ENCODE data around the gene VAMP1. TPM values are rescaled to one million over a fixed set of nuclear protein-coding genes. Genes with fewer than 3 reads are reported as not detected.

Gene VAMP1
- total RNA-seq, 5 donors from 2014 or later (not counting 1 experiment from before 2014, with no cell fraction given): 64.6 to 92.2 (median 75.8) TPM

DNA sequence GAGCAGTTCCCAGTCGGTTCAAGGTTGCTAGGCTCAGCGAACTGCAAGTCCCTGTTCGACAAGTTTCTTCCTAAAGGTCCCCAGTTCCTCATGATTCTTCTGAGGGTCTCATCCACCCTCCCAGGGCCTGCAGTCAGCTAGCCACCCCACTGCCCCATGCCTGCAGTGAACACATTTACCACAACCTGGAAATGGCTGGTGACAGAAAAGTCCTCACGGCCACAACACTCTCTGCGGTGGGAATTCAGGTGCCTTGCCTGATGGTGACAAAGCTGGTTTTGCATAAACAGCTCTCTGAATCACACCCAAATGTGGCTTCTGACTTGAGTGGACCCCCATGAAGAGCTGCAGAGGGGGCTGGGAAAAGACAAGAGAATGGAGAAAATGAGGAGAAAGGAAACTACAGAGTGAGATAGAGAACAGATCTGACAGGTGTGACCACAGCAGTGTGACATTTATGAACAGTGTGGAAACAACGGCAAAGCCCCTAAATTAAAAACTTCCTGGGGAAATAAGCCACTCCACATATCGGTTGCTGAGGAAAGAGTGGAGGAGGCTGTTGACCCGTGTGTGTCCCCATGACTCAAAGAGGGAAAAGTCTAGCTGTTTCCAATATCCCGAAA, 27.0 kb downstream of the VAMP1 start:
- peaks cover 0 to 11% of the 10 kb centered on the region in 2 donors for H3K36me3 ChIP-seq (ENCODE audit: control insufficient read depth in 2 of 2, extremely low read depth in 1 of 2, insufficient read depth in 1 of 2, low read length in 1 of 2)
- WGBS (ENCODE audit: insufficient coverage): 47% methylated on average over 5 of the region's 9 CpGs
- Mint-ChIP-seq H3K36me3 (peaks cover 14% of the 10 kb centered on the region), H3K27ac (peak overlapping the region; percentile 95 to 97), H3K27me3 (no peaks in the 10 kb centered on the region), H3K9me3 (no peaks in the 10 kb centered on the region), H3K4me1 (peaks cover 53 to 78% (median 69%) of the 10 kb centered on the region in 3 donors), H3K4me3 (peak overlapping the region; percentile 98 to 99 (median 99))
- DNase-seq (peak in 2 of 35 experiments; percentile 25 to 45), ATAC-seq (replicated peaks in 1 of 4) (peak in 2 of 4 experiments; percentile 15 to 17)
- H3K27ac ChIP-seq (ENCODE audit: low read length): peak overlapping the region; percentile 77
- H3K27me3 ChIP-seq (replicated peaks in 1 of 2; ENCODE audit: control insufficient read depth in 2 of 2, extremely low read depth in 1 of 2, insufficient read depth in 2 of 2, low read length in 1 of 2): no peaks in the 10 kb centered on the region
- POLR2A ChIA-PET: interaction anchor here (0.5 to 1.0 kb wide), 3 partner anchors 12 to 28 kb away, joined by 3 to 7 read pairs (median 4); no protein-coding TSS in a partner anchor
- no peaks in the 10 kb centered on the region for H3K9me3 ChIP-seq
- CTCF ChIA-PET: interaction anchor here (0.6 to 2.3 kb wide), 6 partner anchors 10 to 120 kb away, joined by 3 to 17 read pairs (median 3); partner anchors contain the start of gene VAMP1 (in 1 of the 2)
- peaks cover 28 to 48% of the 10 kb centered on the region in 2 experiments for H3K4me1 ChIP-seq (ENCODE audit: control insufficient read depth in 1 of 2, extremely low read depth in 1 of 2, insufficient read depth in 2 of 2, low read length in 2 of 2)
- no peak overlapping the region for H3K4me3 ChIP-seq (ENCODE audit: control insufficient read depth in 1 of 2, extremely low read depth in 1 of 2, low read length in 1 of 2)

DNA sequence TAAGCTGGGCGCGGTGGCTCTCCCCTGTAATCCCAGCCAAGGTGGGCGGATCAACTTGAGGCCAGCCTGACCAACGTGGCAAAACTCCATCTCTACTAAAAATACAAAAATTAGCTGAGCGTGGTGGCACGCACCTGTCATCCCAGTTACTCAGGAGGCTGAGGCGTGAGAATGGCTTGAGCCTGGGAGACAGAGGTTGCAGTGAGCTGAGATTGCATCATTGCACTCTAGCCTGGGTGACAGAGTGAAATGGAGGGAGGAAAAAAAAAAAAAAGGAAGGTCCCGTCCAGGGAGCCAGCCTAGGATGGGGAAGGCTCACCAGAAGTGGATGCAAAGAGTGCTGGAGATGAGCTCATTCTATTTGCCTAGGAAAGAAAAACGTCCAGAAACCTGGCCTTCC, 27.6 kb downstream of the VAMP1 start:
- no peaks in the 10 kb centered on the region for H3K9me3 Mint-ChIP-seq
- 74% methylated on average over 4 of the region's 9 CpGs for whole genome bisulfite sequencing (ENCODE audit: insufficient coverage)
- peaks cover 10% of the 10 kb centered on the region for H3K36me3 Mint-ChIP-seq
- Histone ChIP-seq H3K9me3 (no peaks in the 10 kb centered on the region), H3K36me3 (ENCODE audit: control insufficient read depth in 2 of 2, extremely low read depth in 1 of 2, insufficient read depth in 1 of 2, low read length in 1 of 2) (peaks cover 0 to 7% of the 10 kb centered on the region in 2 donors), H3K4me1 (ENCODE audit: control insufficient read depth in 1 of 2, extremely low read depth in 1 of 2, insufficient read depth in 2 of 2, low read length in 2 of 2) (peaks cover 23 to 43% of the 10 kb centered on the region in 2 experiments), H3K27ac (ENCODE audit: low read length) (peak overlapping the region; percentile 77), H3K27me3 (replicated peaks in 1 of 2; ENCODE audit: control insufficient read depth in 2 of 2, extremely low read depth in 1 of 2, insufficient read depth in 2 of 2, low read length in 1 of 2) (no peaks in the 10 kb centered on the region), H3K4me3 (ENCODE audit: control insufficient read depth in 1 of 2, extremely low read depth in 1 of 2, low read length in 1 of 2) (no peak overlapping the region)
- peak overlapping the region in 1 of 3 donors; percentile 99 for H3K4me3 Mint-ChIP-seq
- POLR2A ChIA-PET: interaction anchor here (0.5 to 0.9 kb wide), 5 partner anchors 13 to 1213 kb away, joined by 3 to 8 read pairs (median 5); no protein-coding TSS in a partner anchor
- H3K27me3 Mint-ChIP-seq: no peaks in the 10 kb centered on the region
- H3K4me1 Mint-ChIP-seq: peaks cover 47 to 72% (median 63%) of the 10 kb centered on the region in 3 donors
- peak overlapping the region; percentile 95 to 97 for H3K27ac Mint-ChIP-seq
- CTCF ChIA-PET: interaction anchor here (0.6 to 2.7 kb wide), 6 partner anchors 18 to 281 kb away, joined by 3 to 11 read pairs (median 5); partner anchors contain the start of genes COPS7A (in 1 of the 2) and VAMP1 (in 1 of the 2)
- no peak for ATAC-seq (replicated peaks in 1 of 4)
- DNase-seq: no peak

DNA sequence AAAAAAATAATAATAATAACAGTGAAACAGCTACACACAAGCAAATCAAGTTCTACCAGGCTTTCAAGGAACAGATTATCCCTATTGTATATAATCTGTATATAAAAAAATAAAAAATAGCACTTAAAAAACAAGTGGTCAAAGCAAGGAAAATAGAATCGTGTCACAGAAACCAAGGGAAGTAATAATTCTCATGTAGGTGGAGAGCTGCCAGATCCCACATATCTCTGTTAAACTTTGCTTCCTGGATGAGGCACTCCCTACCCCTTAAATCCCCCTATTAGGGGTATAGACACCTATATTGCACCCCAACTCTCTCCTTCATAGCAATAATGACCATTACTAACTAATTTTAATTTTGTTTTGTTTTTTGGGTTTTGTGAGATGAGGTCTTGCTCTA, 30.1 kb downstream of the VAMP1 start:
- WGBS (ENCODE audit: insufficient coverage): no CpG with 5 or more reads among the region's 1 CpG
- POLR2A ChIA-PET: no interaction called here
- no peaks in the 10 kb centered on the region for H3K27me3 Mint-ChIP-seq

DNA sequence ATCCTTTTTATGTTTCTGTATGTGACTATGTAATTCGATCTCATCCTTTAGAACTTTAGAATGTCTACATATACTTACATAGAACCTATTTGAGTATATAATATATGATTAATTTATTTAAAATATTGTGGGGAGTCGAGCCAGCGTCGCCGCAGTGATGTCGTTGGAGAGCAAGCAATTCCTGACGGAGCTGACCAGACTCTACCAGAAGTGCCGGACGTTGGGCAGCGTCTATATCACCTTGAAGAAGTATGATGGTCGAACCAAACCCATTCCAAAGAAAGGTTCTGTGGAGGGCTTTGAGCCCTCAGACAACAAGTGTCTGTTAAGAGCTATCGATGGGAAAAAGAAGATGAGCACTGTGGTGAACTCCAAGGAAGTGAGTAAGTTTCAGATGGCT, 32.1 kb downstream of the VAMP1 start:
- no peaks in the 10 kb centered on the region for H3K27me3 Mint-ChIP-seq
- ChIA-PET POLR2A (no interaction called here), CTCF (interaction anchor here in 1 of 2 donors (1.0 kb wide), 1 partner anchor 27 kb away, joined by 3 read pairs; no protein-coding TSS in a partner anchor)
- H3K36me3 ChIP-seq (ENCODE audit: control insufficient read depth in 2 of 2, extremely low read depth in 1 of 2, insufficient read depth in 1 of 2, low read length in 1 of 2): no peaks in the 10 kb centered on the region
- no peak overlapping the region for H3K4me3 ChIP-seq (ENCODE audit: control insufficient read depth in 1 of 2, extremely low read depth in 1 of 2, low read length in 1 of 2)
- H3K4me1 Mint-ChIP-seq: peaks cover 35 to 46% (median 37%) of the 10 kb centered on the region in 3 donors
- WGBS (ENCODE audit: insufficient coverage): 100% methylated on average over 5 of the region's 12 CpGs
- H3K4me1 ChIP-seq (ENCODE audit: control insufficient read depth in 1 of 2, extremely low read depth in 1 of 2, insufficient read depth in 2 of 2, low read length in 2 of 2): peaks cover 19 to 39% of the 10 kb centered on the region in 2 experiments
- ATAC-seq (replicated peaks in 1 of 4) (no peak), DNase-seq (no peak)
- H3K9me3 Mint-ChIP-seq: no peaks in the 10 kb centered on the region
- H3K36me3 Mint-ChIP-seq: no peaks in the 10 kb centered on the region
- H3K27me3 ChIP-seq (replicated peaks in 1 of 2; ENCODE audit: control insufficient read depth in 2 of 2, extremely low read depth in 1 of 2, insufficient read depth in 2 of 2, low read length in 1 of 2): no peaks in the 10 kb centered on the region
- no peak overlapping the region for H3K27ac Mint-ChIP-seq
- H3K4me3 Mint-ChIP-seq: no peak overlapping the region
- H3K27ac ChIP-seq (ENCODE audit: low read length): no peak overlapping the region
- no peaks in the 10 kb centered on the region for H3K9me3 ChIP-seq

More for the DNA sequence above, 30.1 kb downstream of the VAMP1 start:
- Histone ChIP-seq H3K4me1 (ENCODE audit: control insufficient read depth in 1 of 2, extremely low read depth in 1 of 2, insufficient read depth in 2 of 2, low read length in 2 of 2) (peaks cover 18 to 29% of the 10 kb centered on the region in 2 experiments), H3K36me3 (ENCODE audit: control insufficient read depth in 2 of 2, extremely low read depth in 1 of 2, insufficient read depth in 1 of 2, low read length in 1 of 2) (no peaks in the 10 kb centered on the region), H3K9me3 (no peaks in the 10 kb centered on the region), H3K27ac (ENCODE audit: low read length) (no peak overlapping the region), H3K4me3 (ENCODE audit: control insufficient read depth in 1 of 2, extremely low read depth in 1 of 2, low read length in 1 of 2) (no peak overlapping the region), H3K27me3 (replicated peaks in 1 of 2; ENCODE audit: control insufficient read depth in 2 of 2, extremely low read depth in 1 of 2, insufficient read depth in 2 of 2, low read length in 1 of 2) (no peaks in the 10 kb centered on the region)
- Mint-ChIP-seq H3K4me1 (peaks cover 33 to 48% (median 42%) of the 10 kb centered on the region in 3 donors), H3K4me3 (no peak overlapping the region), H3K27ac (peak overlapping the region in 1 of 2 donors; percentile 75), H3K9me3 (no peaks in the 10 kb centered on the region), H3K36me3 (no peaks in the 10 kb centered on the region)
- no peak for ATAC-seq (replicated peaks in 1 of 4)
- no peak for DNase-seq
- CTCF ChIA-PET: interaction anchor here (0.8 to 2.7 kb wide), 2 partner anchors 21 to 25 kb away, joined by 8 to 11 read pairs; no protein-coding TSS in a partner anchor

DNA sequence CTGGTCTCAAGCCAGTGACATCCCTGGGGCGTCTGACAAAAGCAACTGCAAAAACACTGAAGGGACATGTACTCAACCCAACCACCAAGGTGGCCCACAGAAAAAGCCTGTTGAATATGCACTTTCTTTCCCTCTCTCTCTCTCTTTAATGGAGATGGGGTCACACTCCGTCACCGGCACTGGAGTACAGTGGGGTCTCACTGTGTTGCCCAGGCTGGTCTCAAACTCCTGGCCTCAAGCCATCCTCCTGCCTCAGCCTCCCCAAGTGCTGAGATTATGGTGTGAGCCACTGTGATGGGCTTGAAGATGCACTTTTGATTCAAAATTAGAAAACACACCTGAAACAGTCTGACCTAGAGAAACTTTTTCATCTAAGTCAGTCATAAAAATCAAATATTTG, 32.9 kb downstream of the VAMP1 start:
- Mint-ChIP-seq H3K36me3 (no peaks in the 10 kb centered on the region), H3K4me3 (no peak overlapping the region), H3K27me3 (no peaks in the 10 kb centered on the region), H3K27ac (no peak overlapping the region), H3K4me1 (peaks cover 32 to 46% (median 36%) of the 10 kb centered on the region in 3 donors), H3K9me3 (no peaks in the 10 kb centered on the region)
- no peak overlapping the region for H3K27ac ChIP-seq (ENCODE audit: low read length)
- H3K27me3 ChIP-seq (replicated peaks in 1 of 2; ENCODE audit: control insufficient read depth in 2 of 2, extremely low read depth in 1 of 2, insufficient read depth in 2 of 2, low read length in 1 of 2): no peaks in the 10 kb centered on the region
- DNase-seq (no peak), ATAC-seq (replicated peaks in 1 of 4) (no peak)
- H3K36me3 ChIP-seq (ENCODE audit: control insufficient read depth in 2 of 2, extremely low read depth in 1 of 2, insufficient read depth in 1 of 2, low read length in 1 of 2): no peaks in the 10 kb centered on the region
- H3K4me1 ChIP-seq (ENCODE audit: control insufficient read depth in 1 of 2, extremely low read depth in 1 of 2, insufficient read depth in 2 of 2, low read length in 2 of 2): peaks cover 23 to 37% of the 10 kb centered on the region in 2 experiments
- ChIA-PET POLR2A (no interaction called here), CTCF (no interaction called here)
- WGBS (ENCODE audit: insufficient coverage): 100% methylated on average over 1 of the region's 3 CpGs
- H3K4me3 ChIP-seq (ENCODE audit: control insufficient read depth in 1 of 2, extremely low read depth in 1 of 2, low read length in 1 of 2): no peak overlapping the region
- H3K9me3 ChIP-seq: no peaks in the 10 kb centered on the region

DNA sequence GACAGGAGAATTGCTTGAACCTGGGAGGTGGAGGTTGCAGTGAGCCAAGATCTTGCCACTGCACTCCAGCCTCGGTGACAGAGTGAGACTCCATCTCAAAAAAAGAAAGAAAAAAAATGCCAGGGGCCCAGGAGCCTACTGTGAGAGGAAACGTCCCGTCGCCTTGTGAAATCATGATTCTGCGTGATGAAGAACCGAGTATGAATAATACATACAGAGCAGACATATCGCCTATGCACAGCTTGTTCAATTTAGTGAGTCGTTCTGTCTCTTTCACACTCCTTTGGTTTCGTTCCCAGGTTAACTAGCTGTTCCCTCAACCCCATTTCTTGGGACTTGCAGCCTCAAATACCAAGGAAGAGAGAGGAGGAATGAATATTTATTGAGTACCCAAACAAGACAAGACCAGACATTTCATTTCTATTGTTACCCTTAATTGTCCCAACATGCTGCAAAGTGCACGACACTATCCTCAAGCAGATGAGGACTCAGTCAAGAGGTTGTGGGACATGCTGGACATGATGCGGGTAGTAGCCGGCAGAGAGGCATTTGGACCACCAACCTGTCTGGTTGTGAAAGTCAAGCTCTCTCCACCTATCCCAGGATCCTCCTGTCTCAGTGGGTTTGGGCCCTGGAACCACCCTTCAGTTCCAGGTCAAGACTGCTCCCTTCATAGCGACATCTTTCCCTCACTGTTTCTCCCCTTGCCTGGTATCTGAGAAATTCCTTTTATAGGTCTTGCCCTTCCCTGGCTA, 34.3 kb downstream of the VAMP1 start:
- CTCF ChIA-PET: interaction anchor here (0.6 kb wide), 3 partner anchors 23 to 79 kb away, joined by 3 to 5 read pairs (median 3); no protein-coding TSS in a partner anchor
- peaks cover 27 to 44% (median 30%) of the 10 kb centered on the region in 3 donors for H3K4me1 Mint-ChIP-seq
- H3K4me3 Mint-ChIP-seq: no peak overlapping the region
- ATAC-seq (replicated peaks in 1 of 4): no peak
- H3K27ac Mint-ChIP-seq: peak overlapping the region in 1 of 2 donors; percentile 41
- Histone ChIP-seq H3K27ac (ENCODE audit: low read length) (no peak overlapping the region), H3K27me3 (replicated peaks in 1 of 2; ENCODE audit: control insufficient read depth in 2 of 2, extremely low read depth in 1 of 2, insufficient read depth in 2 of 2, low read length in 1 of 2) (no peaks in the 10 kb centered on the region), H3K4me3 (ENCODE audit: control insufficient read depth in 1 of 2, extremely low read depth in 1 of 2, low read length in 1 of 2) (no peak overlapping the region), H3K9me3 (no peaks in the 10 kb centered on the region), H3K4me1 (ENCODE audit: control insufficient read depth in 1 of 2, extremely low read depth in 1 of 2, insufficient read depth in 2 of 2, low read length in 2 of 2) (peaks cover 24 to 40% of the 10 kb centered on the region in 2 experiments), H3K36me3 (ENCODE audit: control insufficient read depth in 2 of 2, extremely low read depth in 1 of 2, insufficient read depth in 1 of 2, low read length in 1 of 2) (no peaks in the 10 kb centered on the region)
- 98% methylated on average over 9 of the region's 13 CpGs for WGBS (ENCODE audit: insufficient coverage)
- DNase-seq: no peak
- POLR2A ChIA-PET: interaction anchor here in 1 of 2 donors (0.9 kb wide), 1 partner anchor 113 kb away, joined by 4 read pairs; no protein-coding TSS in a partner anchor
- no peaks in the 10 kb centered on the region for H3K9me3 Mint-ChIP-seq
- no peaks in the 10 kb centered on the region for H3K36me3 Mint-ChIP-seq
- no peaks in the 10 kb centered on the region for H3K27me3 Mint-ChIP-seq

All from T-cell (primary cell).